ENCODE results near the gene FOXF1.

The FOXF1 gene

GRCh38 chr16:86522634-86523033 is 12.3 kb downstream of the FOXF1 start:
- Histone ChIP-seq H3K4me2 (ENCODE audit: low read length) (no peak overlapping the region), H3K4me1 (ENCODE audit: control insufficient read depth, low read length) (peaks cover 4% of the 10 kb centered on the region; the same call in 1 of the 2 replicates), H3K79me2 (ENCODE audit: control insufficient read depth, low read length) (no peaks in the 10 kb centered on the region), H3K36me3 (ENCODE audit: control insufficient read depth, low read length) (no peaks in the 10 kb centered on the region), H4K20me1 (ENCODE audit: control insufficient read depth, insufficient read depth, low read depth, low read length) (no peaks in the 10 kb centered on the region), H3K9me3 (ENCODE audit: control insufficient read depth, insufficient read depth, low read length) (no peaks in the 10 kb centered on the region), H3F3A (ENCODE audit: control insufficient read depth, insufficient read depth) (no peaks in the 10 kb centered on the region), H3K4me3 (ENCODE audit: low read length) (no peak overlapping the region), H3K27me3 (ENCODE audit: control insufficient read depth, low read length) (no peaks in the 10 kb centered on the region), H3K27ac (ENCODE audit: low read depth, low read length) (no peak overlapping the region), H3K9me2 (replicated peaks; ENCODE audit: control insufficient read depth, low read length) (no peaks in the 10 kb centered on the region)
- no peak for TF ChIP-seq CTCF (IDR thresholded peaks at IDR 0.05; ENCODE audit: low read depth, low read length, poor library complexity, severe bottlenecking)
- TF ChIP-seq EZH2phosphoT487 (IDR thresholded peaks at IDR 0.05; ENCODE audit: borderline replicate concordance, low read length), result no peak

GRCh38 chr16:86523166-86523740 is 12.9 kb downstream of the FOXF1 start:
- no peak for TF ChIP-seq EZH2phosphoT487 (IDR thresholded peaks at IDR 0.05; ENCODE audit: borderline replicate concordance, low read length)
- TF ChIP-seq CTCF (IDR thresholded peaks at IDR 0.05; ENCODE audit: low read depth, low read length, poor library complexity, severe bottlenecking), result no peak
- Histone ChIP-seq H3K27ac (ENCODE audit: low read depth, low read length) (no peak overlapping the region), H3K9me3 (ENCODE audit: control insufficient read depth, insufficient read depth, low read length) (no peaks in the 10 kb centered on the region), H3K79me2 (ENCODE audit: control insufficient read depth, low read length) (no peaks in the 10 kb centered on the region), H3K36me3 (ENCODE audit: control insufficient read depth, low read length) (no peaks in the 10 kb centered on the region), H3K9me2 (replicated peaks; ENCODE audit: control insufficient read depth, low read length) (no peaks in the 10 kb centered on the region), H3K4me1 (ENCODE audit: control insufficient read depth, low read length) (peaks cover 4% of the 10 kb centered on the region; the same call in 1 of the 2 replicates), H3K4me3 (ENCODE audit: low read length) (no peak overlapping the region), H3K4me2 (ENCODE audit: low read length) (no peak overlapping the region), H3F3A (ENCODE audit: control insufficient read depth, insufficient read depth) (no peaks in the 10 kb centered on the region), H4K20me1 (ENCODE audit: control insufficient read depth, insufficient read depth, low read depth, low read length) (no peaks in the 10 kb centered on the region), H3K27me3 (ENCODE audit: control insufficient read depth, low read length) (no peaks in the 10 kb centered on the region)

- no peaks in the 10 kb centered on the region for H3K27me3 ChIP-seq (ENCODE audit: control insufficient read depth, low read length)
These were observed 13.7 kb downstream of the FOXF1 start for GRCh38 chr16:86524029-86524428.

More at GRCh38 chr16:86524029-86524428, 13.7 kb downstream of the FOXF1 start:
- Histone ChIP-seq H3K9me3 (ENCODE audit: control insufficient read depth, insufficient read depth, low read length) (no peaks in the 10 kb centered on the region), H3K79me2 (ENCODE audit: control insufficient read depth, low read length) (no peaks in the 10 kb centered on the region), H3F3A (ENCODE audit: control insufficient read depth, insufficient read depth) (no peaks in the 10 kb centered on the region), H3K4me1 (ENCODE audit: control insufficient read depth, low read length) (peaks cover 4% of the 10 kb centered on the region; the same call in 1 of the 2 replicates), H3K27ac (ENCODE audit: low read depth, low read length) (no peak overlapping the region), H4K20me1 (ENCODE audit: control insufficient read depth, insufficient read depth, low read depth, low read length) (no peaks in the 10 kb centered on the region), H3K9me2 (replicated peaks; ENCODE audit: control insufficient read depth, low read length) (no peaks in the 10 kb centered on the region), H3K36me3 (ENCODE audit: control insufficient read depth, low read length) (no peaks in the 10 kb centered on the region), H3K4me3 (ENCODE audit: low read length) (no peak overlapping the region), H3K4me2 (ENCODE audit: low read length) (no peak overlapping the region)
- TF ChIP-seq CTCF (IDR thresholded peaks at IDR 0.05; ENCODE audit: low read depth, low read length, poor library complexity, severe bottlenecking) (no peak), EZH2phosphoT487 (IDR thresholded peaks at IDR 0.05; ENCODE audit: borderline replicate concordance, low read length) (no peak)
